NCI-H1417 (cell line): ENCODE measurements around the gene NR6A1.
"Not testable (repeated sequence)": the region's sequence is repeated elsewhere in the genome, so short reads cannot be mapped to it uniquely, and the experiment has no call there.

Experiments used
- DNase-seq, 3 experiments: peaks; one replicate each; lab custom pipeline; 2025; lab: John Stamatoyannopoulos, UW

NR6A1 gene

GRCh38 chr9:124760719-124761118 lies 10.4 kb downstream of the NR6A1 start:
- DNase-seq = no peak

GRCh38 chr9:124759327-124759726 lies 11.8 kb downstream of the NR6A1 start:
- DNase-seq = no peak

GRCh38 chr9:124758691-124759090 lies 12.4 kb downstream of the NR6A1 start:
- no peak for DNase-seq

GRCh38 chr9:124758061-124758460 lies 13.1 kb downstream of the NR6A1 start:
- DNase-seq = peak in 1 of 3 experiments; percentile 27

- no peak for DNase-seq
Measured at GRCh38 chr9:124757616-124758015, 13.5 kb downstream of the NR6A1 start.

GRCh38 chr9:124756011-124756410 lies 15.1 kb downstream of the NR6A1 start:
- DNase-seq = peak in 1 of 3 experiments; percentile 58

GRCh38 chr9:124755061-124755460 lies 16.1 kb downstream of the NR6A1 start:
- DNase-seq = no peak

- DNase-seq = no peak
Measured at GRCh38 chr9:124754289-124754688, 16.8 kb downstream of the NR6A1 start.

GRCh38 chr9:124752967-124753366 lies 18.1 kb downstream of the NR6A1 start:
- DNase-seq = no peak

- DNase-seq = no peak
Measured at GRCh38 chr9:124749781-124750180, 21.3 kb downstream of the NR6A1 start.

GRCh38 chr9:124749284-124749683 lies 21.8 kb downstream of the NR6A1 start:
- no peak for DNase-seq

GRCh38 chr9:124747065-124747464 lies 24.0 kb downstream of the NR6A1 start:
- peak in 1 of 3 experiments; percentile 24 for DNase-seq

- DNase-seq = no peak
Measured at GRCh38 chr9:124743686-124744348, 27.3 kb downstream of the NR6A1 start.

- DNase-seq = peak in 1 of 3 experiments; percentile 41
Measured at GRCh38 chr9:124742940-124743339, 28.2 kb downstream of the NR6A1 start.

GRCh38 chr9:124741662-124742061 lies 29.4 kb downstream of the NR6A1 start:
- DNase-seq = no peak

GRCh38 chr9:124741149-124741548 lies 30.0 kb downstream of the NR6A1 start:
- no peak for DNase-seq

GRCh38 chr9:124739360-124739759 lies 31.8 kb downstream of the NR6A1 start:
- no peak for DNase-seq

GRCh38 chr9:124738075-124738474 lies 33.0 kb downstream of the NR6A1 start:
- DNase-seq = not testable (repeated sequence)

- DNase-seq = no peak
Measured at GRCh38 chr9:124735121-124735520, 36.0 kb downstream of the NR6A1 start.

- not testable (repeated sequence) for DNase-seq
Measured at GRCh38 chr9:124734741-124735083, 36.4 kb downstream of the NR6A1 start.

GRCh38 chr9:124733964-124734740 lies 37.0 kb downstream of the NR6A1 start:
- DNase-seq = no peak

GRCh38 chr9:124730772-124731171 lies 40.3 kb downstream of the NR6A1 start:
- no peak for DNase-seq

- DNase-seq = no peak
Measured at GRCh38 chr9:124726886-124727285, 44.2 kb downstream of the NR6A1 start.

GRCh38 chr9:124725068-124725452 lies 46.1 kb downstream of the NR6A1 start:
- DNase-seq = no peak
